ENCODE measurements around the gene ATP2C2. TPM values are rescaled to one million over a fixed set of nuclear protein-coding genes. Genes with fewer than 3 reads are reported as not detected.

Gene ATP2C2
- total RNA-seq, 1 experiment from 2014 or later, result 20.3 TPM

DNA sequence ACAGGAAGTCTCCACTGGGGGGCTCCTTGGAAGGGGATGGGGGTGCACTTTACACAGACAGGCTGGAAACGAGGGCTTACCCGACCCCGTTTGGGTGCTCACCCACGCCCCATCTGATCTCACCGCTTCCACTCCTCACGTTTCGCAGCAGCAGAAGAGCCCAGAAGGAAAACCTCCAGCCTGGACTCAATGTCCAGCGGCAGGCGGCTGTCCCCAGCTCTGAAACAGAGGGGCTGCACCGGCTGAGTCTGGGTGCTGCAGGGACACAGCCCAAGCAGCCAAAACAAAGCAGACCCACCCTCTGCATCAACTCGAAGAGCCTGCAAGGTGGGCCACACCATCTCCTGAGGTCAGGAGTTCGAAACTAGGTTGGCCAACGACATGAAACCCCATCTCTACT lies 132.2 kb downstream of the ATP2C2 start:
- TSS peak; percentile 0 for BruUV-seq (replicated peaks)
- no peak for DNase-seq (ENCODE audit: low read depth, low spot score)
- Histone ChIP-seq H3K27me3 (ENCODE audit: insufficient read depth, low read length) (no peaks in the 10 kb centered on the region), H3K4me3 (replicated peaks in 1 of 2; ENCODE audit: low read depth in 1 of 2, low read length in 2 of 2) (peak overlapping the region in 1 of 2 experiments; percentile 29; a peak in 2 of 4 replicates), H2AFZ (ENCODE audit: low read depth, low read length, poor library complexity, severe bottlenecking) (no peak overlapping the region), H3K9ac (ENCODE audit: low read length) (peak overlapping the region; percentile 93), H3K36me3 (ENCODE audit: control insufficient read depth in 1 of 2, insufficient read depth in 2 of 2, low read length in 2 of 2) (peaks cover 17 to 33% of the 10 kb centered on the region in 2 experiments), H3K9me2 (ENCODE audit: insufficient read depth) (no peaks in the 10 kb centered on the region), H3K4me1 (ENCODE audit: control insufficient read depth in 1 of 2, insufficient read depth in 2 of 2, low read length in 2 of 2) (peaks cover 55 to 66% of the 10 kb centered on the region in 2 experiments), H3K79me2 (ENCODE audit: insufficient read depth, low read length) (peaks cover 34% of the 10 kb centered on the region), H4K20me1 (ENCODE audit: insufficient read depth) (no peaks in the 10 kb centered on the region), H3K4me2 (ENCODE audit: low read length) (peak overlapping the region; percentile 95), H3K27ac (ENCODE audit: low read depth, low read length) (peak overlapping the region; percentile 73), H3K9me3 (ENCODE audit: control insufficient read depth in 1 of 2, insufficient read depth in 1 of 2, low read depth in 1 of 2, low read length in 2 of 2) (no peaks in the 10 kb centered on the region)
- no peak for ATAC-seq
- ChIA-PET POLR2A (no interaction called here), RAD21 (ENCODE audit: low non-redundant PET in 1 of 2, low total read pairs in 2 of 2, uncharacterized antibody in 2 of 2, unreplicated experiment in 2 of 2) (interaction anchor here in 1 of 2 experiments (0.6 kb wide), 1 partner anchor 223 kb away, joined by 4 read pairs; no protein-coding TSS in a partner anchor), CTCF (no interaction called here)
- intact Hi-C loops (cut with micrococcal nuclease), result loop anchor here (10.0 kb wide), 1 partner anchor 546 kb away; the partner anchor contains the start of gene OSGIN1
- no peak for TF ChIP-seq YY1 (IDR thresholded peaks at IDR 0.05; ENCODE audit: extremely low read depth, insufficient replicate concordance, low read depth, low read length)
- TF ChIP-seq ZFX (IDR thresholded peaks at IDR 0.05), result 0 out of 2 replicates have a peak, but pooled peaks have one; percentile 4
- no peak for TF ChIP-seq POLR2AphosphoS5 (IDR thresholded peaks at IDR 0.05; ENCODE audit: low read depth, low read length)
- TF ChIP-seq CBX3 (IDR thresholded peaks at IDR 0.05; ENCODE audit: low read depth), result no peak

DNA sequence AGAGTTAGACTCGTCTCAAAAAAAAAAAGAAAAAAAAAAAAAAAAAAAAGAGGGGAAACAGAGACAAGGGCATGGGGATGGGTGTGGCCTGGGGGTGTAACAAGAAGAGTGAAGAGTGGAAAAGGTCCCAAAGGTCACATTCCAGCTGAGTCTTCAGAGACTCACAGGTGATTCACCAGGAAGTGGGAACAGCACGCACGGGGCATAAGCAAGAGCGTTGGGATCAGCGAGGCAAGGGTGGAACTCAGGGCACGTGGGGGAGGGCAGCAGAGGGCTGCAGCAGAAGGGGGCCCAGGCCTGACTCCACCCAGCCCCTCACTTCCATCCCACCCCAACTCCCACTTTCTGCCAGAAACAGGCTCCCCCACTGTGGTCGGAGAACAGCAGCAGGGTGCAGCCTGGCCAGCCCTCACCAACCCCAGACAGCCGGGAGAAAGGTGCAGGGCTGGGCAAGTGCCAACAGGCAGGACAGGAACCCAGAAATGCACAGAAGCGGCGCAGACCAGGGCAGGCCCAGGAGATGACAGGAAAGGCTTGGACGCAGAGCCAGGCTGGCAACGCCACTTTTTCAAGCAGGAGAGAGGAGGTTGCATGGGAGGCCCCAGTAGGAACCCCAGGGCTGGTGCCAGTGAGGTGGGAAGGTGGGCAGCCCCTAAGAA lies 132.9 kb downstream of the ATP2C2 start:
- DNase-seq (ENCODE audit: low read depth, low spot score) (peak; percentile 83), ATAC-seq (peak; percentile 43)
- Histone ChIP-seq H3K36me3 (ENCODE audit: control insufficient read depth in 1 of 2, insufficient read depth in 2 of 2, low read length in 2 of 2) (peaks cover 15 to 30% of the 10 kb centered on the region in 2 experiments), H3K4me3 (replicated peaks in 1 of 2; ENCODE audit: low read depth in 1 of 2, low read length in 2 of 2) (peak overlapping the region; percentile 24 to 29), H2AFZ (ENCODE audit: low read depth, low read length, poor library complexity, severe bottlenecking) (no peak overlapping the region), H3K4me2 (ENCODE audit: low read length) (peak overlapping the region; percentile 95), H3K9me2 (ENCODE audit: insufficient read depth) (no peaks in the 10 kb centered on the region), H3K9ac (ENCODE audit: low read length) (peak overlapping the region; percentile 93), H3K9me3 (ENCODE audit: control insufficient read depth in 1 of 2, insufficient read depth in 1 of 2, low read depth in 1 of 2, low read length in 2 of 2) (no peaks in the 10 kb centered on the region), H3K79me2 (ENCODE audit: insufficient read depth, low read length) (peaks cover 34% of the 10 kb centered on the region), H3K4me1 (ENCODE audit: control insufficient read depth in 1 of 2, insufficient read depth in 2 of 2, low read length in 2 of 2) (peaks cover 61 to 73% of the 10 kb centered on the region in 2 experiments), H3K27me3 (ENCODE audit: insufficient read depth, low read length) (no peaks in the 10 kb centered on the region), H3K27ac (ENCODE audit: low read depth, low read length) (peak overlapping the region; percentile 73), H4K20me1 (ENCODE audit: insufficient read depth) (no peaks in the 10 kb centered on the region)
- no TSS peak for BruUV-seq (replicated peaks)
- intact Hi-C loops (cut with micrococcal nuclease), result loop anchor here (10.0 kb wide), 1 partner anchor 546 kb away; the partner anchor contains the start of gene OSGIN1
- ChIA-PET POLR2A (no interaction called here), RAD21 (ENCODE audit: low non-redundant PET in 1 of 2, low total read pairs in 2 of 2, uncharacterized antibody in 2 of 2, unreplicated experiment in 2 of 2) (no interaction called here), CTCF (interaction anchor here (1.5 kb wide), 1 partner anchor 10 kb away, joined by 4 read pairs; no protein-coding TSS in a partner anchor)
- no peak for TF ChIP-seq FOSL1 (IDR thresholded peaks at IDR 0.05; ENCODE audit: low read depth)
- no peak for TF ChIP-seq ELF1 (IDR thresholded peaks at IDR 0.05; ENCODE audit: borderline replicate concordance, low read depth)
- TF ChIP-seq, protein P1, sequence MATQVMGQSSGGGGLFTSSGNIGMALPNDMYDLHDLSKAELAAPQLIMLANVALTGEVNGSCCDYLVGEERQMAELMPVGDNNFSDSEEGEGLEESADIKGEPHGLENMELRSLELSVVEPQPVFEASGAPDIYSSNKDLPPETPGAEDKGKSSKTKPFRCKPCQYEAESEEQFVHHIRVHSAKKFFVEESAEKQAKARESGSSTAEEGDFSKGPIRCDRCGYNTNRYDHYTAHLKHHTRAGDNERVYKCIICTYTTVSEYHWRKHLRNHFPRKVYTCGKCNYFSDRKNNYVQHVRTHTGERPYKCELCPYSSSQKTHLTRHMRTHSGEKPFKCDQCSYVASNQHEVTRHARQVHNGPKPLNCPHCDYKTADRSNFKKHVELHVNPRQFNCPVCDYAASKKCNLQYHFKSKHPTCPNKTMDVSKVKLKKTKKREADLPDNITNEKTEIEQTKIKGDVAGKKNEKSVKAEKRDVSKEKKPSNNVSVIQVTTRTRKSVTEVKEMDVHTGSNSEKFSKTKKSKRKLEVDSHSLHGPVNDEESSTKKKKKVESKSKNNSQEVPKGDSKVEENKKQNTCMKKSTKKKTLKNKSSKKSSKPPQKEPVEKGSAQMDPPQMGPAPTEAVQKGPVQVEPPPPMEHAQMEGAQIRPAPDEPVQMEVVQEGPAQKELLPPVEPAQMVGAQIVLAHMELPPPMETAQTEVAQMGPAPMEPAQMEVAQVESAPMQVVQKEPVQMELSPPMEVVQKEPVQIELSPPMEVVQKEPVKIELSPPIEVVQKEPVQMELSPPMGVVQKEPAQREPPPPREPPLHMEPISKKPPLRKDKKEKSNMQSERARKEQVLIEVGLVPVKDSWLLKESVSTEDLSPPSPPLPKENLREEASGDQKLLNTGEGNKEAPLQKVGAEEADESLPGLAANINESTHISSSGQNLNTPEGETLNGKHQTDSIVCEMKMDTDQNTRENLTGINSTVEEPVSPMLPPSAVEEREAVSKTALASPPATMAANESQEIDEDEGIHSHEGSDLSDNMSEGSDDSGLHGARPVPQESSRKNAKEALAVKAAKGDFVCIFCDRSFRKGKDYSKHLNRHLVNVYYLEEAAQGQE (IDR thresholded peaks at IDR 0.05; ENCODE audit: low read depth), result no peak
- no peak for TF ChIP-seq SP1 (IDR thresholded peaks at IDR 0.05; ENCODE audit: low read depth)
- TF ChIP-seq, protein P2, sequence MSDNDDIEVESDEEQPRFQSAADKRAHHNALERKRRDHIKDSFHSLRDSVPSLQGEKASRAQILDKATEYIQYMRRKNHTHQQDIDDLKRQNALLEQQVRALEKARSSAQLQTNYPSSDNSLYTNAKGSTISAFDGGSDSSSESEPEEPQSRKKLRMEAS (IDR thresholded peaks at IDR 0.05), result no peak
- TF ChIP-seq EZH2phosphoT487 (IDR thresholded peaks at IDR 0.05; ENCODE audit: borderline replicate concordance), result no peak
- 0 out of 2 replicates have a peak, but pooled peaks have one; percentile 16 for TF ChIP-seq ZFX (IDR thresholded peaks at IDR 0.05)
- TF ChIP-seq CEBPB (IDR thresholded peaks at IDR 0.05; ENCODE audit: low read depth), result no peak
- TF ChIP-seq TCF7L2 (IDR thresholded peaks at IDR 0.05; ENCODE audit: borderline replicate concordance, extremely low read depth, insufficient read depth, insufficient read length), result peak; percentile 79
- no peak for TF ChIP-seq ATF3 (IDR thresholded peaks at IDR 0.05)
- no peak for TF ChIP-seq EZH2 (IDR thresholded peaks at IDR 0.05)
- TF ChIP-seq YY1 (IDR thresholded peaks at IDR 0.05; ENCODE audit: extremely low read depth, insufficient replicate concordance, low read depth, low read length), result peak; percentile 62

Measured in HCT116 (cell line).